ENCODE data around the gene B3GNT4.

GRCh38 chr12:122238861-122239260 is 35.4 kb downstream of the B3GNT4 start:
- TF ChIP-seq CTCF (CRISPR knock-in tag; IDR thresholded peaks at IDR 0.05) (no peak), ZNF256 (CRISPR knock-in tag; conservative IDR thresholded peaks at IDR 0.05) (no peak), ZNF276 (CRISPR knock-in tag; IDR thresholded peaks at IDR 0.05; ENCODE audit: low read depth) (no peak), HMGA1 (CRISPR knock-in tag; conservative IDR thresholded peaks at IDR 0.05) (no peak), HDAC1 (CRISPR knock-in tag; IDR thresholded peaks at IDR 0.05) (no peak), HMGXB4 (CRISPR knock-in tag; IDR thresholded peaks at IDR 0.05; ENCODE audit: borderline replicate concordance in 1 of 2, low read depth in 1 of 2) (no peak), NFKBIZ (CRISPR knock-in tag; IDR thresholded peaks at IDR 0.05) (no peak), CEBPB (IDR thresholded peaks at IDR 0.05; ENCODE audit: borderline replicate concordance, low read depth, low read length) (no peak), KDM5A (IDR thresholded peaks at IDR 0.05; ENCODE audit: borderline replicate concordance, low read length) (no peak), SIN3B (IDR thresholded peaks at IDR 0.05; ENCODE audit: low read length) (no peak), RAD51 (IDR thresholded peaks at IDR 0.05; ENCODE audit: borderline replicate concordance) (no peak)

Data from HepG2 (cell line).